DMS114 treated with DMSO at 0.1 percent for 48 hours (cell line): Measurements from ENCODE around the gene RBM6.
"Not testable (repeated sequence)": the region's sequence is repeated elsewhere in the genome, so short reads cannot be mapped to it uniquely, and the experiment has no call there.

ENCODE experiments used
- DNase-seq: peaks from one replicate; lab custom pipeline; 2025; ENCODE audit not compliant: unreplicated experiment; lab: John Stamatoyannopoulos, UW

The RBM6 gene

GRCh38 chr3:49912881-49913281 is 27.1 kb upstream of the RBM6 start:
- DNase-seq = no peak

DNA sequence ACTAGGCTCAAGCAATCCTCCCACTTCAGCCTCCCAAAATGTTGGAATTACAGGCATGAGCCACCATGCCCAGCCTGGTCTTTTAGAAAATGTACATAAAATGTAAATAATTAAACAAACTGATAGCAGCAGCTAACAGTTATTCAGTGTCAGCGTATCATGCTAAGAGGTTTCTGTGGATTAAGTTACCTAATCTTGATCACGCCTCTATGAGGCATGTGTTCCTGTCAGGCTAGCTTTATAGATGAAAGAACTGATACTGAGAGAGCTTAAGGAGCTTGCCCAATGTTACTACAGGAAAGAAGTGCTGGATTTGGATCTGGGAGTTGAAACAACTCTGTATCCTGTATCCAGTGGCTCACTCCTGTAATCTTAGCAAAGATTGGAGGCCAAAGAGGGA is 25.0 kb upstream of the RBM6 start:
- no peak for DNase-seq

DNA sequence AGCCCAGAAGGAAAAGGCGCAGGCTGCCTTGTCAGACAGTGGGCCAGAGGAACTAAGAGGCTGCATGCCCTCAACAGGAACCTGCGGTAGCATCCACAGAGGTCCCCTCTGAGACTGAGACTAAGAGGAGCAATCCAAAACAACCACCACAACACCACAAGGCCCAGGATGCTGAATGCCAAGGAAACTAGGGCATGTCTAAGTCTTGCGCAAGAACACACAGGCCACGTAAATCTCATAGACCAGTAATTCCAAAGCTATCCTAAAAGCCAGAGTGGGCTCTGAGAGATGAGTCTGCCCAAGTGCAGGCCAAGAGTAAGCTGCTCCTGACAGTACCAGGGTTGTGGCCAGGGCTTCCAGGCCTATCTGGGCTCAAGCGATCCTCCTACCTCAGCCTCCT is 23.3 kb upstream of the RBM6 start:
- DNase-seq = no peak

DNA sequence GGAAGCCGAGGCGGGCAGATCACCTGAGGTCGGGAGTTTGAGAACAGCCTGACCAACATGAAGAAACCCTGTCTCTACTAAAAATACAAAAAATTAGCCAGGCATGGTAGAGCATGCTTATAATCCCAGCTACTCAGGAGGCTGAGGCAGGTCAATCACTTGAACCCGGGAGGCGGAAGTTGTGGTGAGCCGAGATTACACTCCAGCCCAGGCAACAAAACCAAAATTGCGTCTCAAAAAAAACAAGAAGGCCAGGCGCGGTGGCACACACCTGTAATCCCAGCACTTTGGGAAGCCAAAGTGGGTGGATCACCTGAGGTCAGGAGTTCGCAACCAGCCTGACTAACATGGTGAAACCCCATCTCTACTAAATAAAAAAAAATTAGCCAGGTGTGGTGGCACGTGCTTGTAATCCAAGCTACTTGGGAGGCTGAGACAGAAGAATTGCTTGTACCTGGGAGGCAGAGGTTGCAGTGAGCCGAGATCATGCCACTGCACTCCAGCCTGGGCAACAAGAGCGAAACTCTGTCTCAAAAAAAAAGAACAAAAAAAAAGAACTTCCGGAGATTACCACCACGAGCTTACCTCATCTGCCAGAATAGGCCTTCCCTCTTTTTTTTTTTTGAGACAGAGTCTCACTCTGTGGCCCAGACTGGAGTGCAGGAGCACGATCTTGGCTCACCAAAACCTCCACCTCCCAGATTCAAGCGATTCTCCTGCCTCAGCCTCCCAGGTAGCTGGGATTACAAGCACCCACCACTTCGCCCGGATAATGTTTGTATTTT is 22.0 kb upstream of the RBM6 start:
- not testable (repeated sequence) for DNase-seq

GRCh38 chr3:49924683-49925082 is 15.3 kb upstream of the RBM6 start:
- no peak for DNase-seq

GRCh38 chr3:49925485-49925884 is 14.5 kb upstream of the RBM6 start:
- no peak for DNase-seq

DNA sequence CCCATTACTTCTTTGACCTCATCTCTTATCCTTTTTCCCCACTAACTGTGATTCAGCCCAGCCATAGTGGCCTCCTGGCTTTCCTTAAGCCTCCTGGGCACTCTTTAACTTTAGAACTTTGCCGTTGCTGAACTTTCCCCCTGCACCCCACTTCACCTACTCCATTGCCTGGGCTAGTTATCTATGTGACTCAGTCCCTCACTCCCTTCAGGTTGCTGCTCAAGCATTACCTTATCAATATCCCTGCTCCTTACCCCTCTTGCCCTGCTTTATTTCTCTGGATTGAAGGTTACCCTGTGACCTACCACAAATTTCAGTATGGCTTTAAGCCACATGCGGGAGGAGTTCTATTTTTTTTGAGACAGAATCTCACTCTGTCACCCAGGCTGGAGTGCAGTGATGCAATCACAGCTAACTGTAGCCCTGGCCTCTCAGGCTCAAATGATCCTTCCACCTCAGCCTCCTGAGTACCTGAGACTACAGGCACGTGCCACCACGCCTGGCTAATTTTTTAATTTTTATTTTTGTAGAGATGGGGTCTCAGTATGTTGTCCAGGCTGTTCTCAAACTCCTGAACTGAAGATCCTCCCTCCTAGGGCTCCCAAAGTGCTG is 13.7 kb upstream of the RBM6 start:
- DNase-seq = no peak

GRCh38 chr3:49927798-49928197 is 12.2 kb upstream of the RBM6 start:
- no peak for DNase-seq

DNA sequence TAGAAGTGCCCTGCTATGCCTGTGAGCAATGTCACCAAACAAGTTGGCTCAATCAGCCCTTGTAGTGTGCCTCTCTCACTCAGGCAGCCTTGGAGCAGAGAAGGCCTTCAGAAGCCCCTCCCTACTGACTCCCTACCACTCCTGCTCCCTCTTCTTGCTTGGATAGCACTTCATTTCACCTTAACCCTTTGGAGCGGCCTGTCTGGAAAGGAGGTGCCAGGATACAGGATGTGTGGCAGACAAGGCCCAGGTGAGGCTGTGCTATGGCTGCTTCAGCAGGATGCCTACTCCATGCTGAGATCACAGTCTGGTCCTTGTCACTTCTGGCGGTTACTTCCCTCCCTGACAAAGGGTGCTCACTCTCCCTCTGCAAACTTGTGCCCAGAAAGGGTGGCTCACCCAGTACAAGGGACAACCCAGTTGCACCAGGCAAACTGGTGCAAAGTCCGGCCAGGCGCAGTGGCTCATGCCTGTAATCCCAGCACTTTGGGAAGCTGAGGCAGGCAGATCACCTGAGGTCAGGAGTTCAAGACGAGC is 11.4 kb upstream of the RBM6 start:
- no peak for DNase-seq

GRCh38 chr3:49929291-49930167 is 10.4 kb upstream of the RBM6 start, which contains the start of gene MON1A:
TSS of gene MON1A (minus strand) at chr3:49929811. CDS start at chr3:49913346, 16,465 bp downstream.
- DNase-seq = peak; percentile 81

DNA sequence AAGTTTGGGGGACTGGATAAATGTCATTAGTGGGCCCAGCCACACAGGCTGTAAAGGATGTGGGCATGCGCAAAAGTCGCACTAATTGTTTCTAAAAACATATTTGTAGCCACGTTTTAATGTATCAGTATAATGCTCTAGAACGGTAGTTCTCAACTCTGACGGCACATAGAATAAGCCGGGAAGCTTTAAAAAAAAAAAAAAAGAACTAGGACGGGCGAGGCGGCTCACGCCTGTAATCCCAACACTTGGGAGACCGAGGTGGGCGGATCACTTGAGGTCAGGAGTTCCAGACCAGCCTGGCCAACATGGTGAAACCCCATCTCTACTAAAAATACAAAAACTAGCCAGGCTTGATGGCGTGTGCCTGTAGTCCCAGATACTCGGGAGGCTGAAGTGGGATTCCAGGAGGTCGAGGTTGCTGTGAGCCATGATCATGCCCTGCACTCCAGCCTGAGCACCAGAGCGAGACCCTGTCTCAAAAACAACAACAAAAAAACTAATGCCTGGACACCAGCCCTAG is 9.7 kb upstream of the RBM6 start:
- peak; percentile 59 for DNase-seq

GRCh38 chr3:49930922-49931321 is 9.0 kb upstream of the RBM6 start:
- no peak for DNase-seq

DNA sequence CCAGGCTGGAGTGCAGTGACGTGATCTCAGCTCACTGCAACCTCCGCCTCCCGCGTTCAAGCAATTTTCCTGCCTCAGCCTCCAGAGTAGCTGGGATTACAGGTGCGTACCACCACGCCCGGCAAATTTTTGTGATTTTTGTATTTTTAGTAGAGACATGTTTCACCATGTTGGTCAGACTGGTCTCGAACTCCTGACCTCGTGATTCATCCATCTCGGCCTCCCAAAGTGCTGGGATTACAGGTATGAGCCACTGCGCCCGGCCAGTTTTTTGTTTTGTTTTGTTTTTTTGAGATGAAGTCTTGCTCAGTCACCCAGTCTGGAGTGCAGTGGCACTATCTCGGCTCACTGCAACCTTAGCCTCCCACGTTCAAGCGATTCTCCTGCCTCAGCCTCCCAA is 7.7 kb upstream of the RBM6 start:
- not testable (repeated sequence) for DNase-seq

GRCh38 chr3:49937090-49937489 is 2.9 kb upstream of the RBM6 start:
- no peak for DNase-seq

GRCh38 chr3:49940667-49941249 is 808 bp downstream of the RBM6 start:
- no peak for DNase-seq

DNA sequence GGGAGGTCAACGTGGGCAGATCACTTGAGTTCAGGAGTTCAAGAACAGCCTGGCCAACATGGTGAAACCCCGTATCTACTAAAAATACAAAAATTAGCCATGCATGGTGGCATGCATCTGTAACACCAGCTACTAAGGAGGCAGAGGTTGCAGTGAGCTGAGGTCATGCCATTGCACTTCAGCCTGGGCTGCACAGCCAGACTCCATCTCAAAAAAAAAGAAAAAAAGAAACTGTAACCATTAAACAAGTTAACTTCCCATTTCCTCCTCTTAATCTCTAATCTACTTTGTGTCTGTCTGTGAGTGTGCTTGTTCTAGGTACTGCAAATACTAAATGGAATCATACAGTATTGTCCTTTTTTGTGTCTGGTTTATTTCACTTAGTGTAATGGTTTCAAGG is 2.7 kb downstream of the RBM6 start:
- no peak for DNase-seq

- DNase-seq = no peak
These were observed 13.0 kb downstream of the RBM6 start for GRCh38 chr3:49952924-49953323.

DNA sequence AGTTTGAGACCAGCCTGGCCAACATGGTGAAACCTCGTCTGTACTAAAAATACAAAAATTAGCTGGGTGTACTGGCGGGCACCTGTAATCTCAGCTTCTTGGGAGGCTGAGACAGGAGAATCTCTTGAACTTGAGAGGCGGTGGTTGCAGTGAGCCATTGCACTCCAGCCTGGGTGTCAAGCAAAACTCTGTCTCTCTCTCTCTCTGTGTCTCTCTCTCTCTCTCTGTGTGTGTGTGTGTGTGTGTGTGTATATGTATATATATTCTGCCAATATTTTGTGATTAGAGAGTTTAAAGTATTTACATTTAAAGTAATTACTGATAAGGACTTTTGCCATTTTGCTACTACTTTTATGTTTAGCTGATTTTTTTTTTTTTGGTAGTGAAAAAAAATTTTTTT is 15.7 kb downstream of the RBM6 start:
- DNase-seq = no peak

DNA sequence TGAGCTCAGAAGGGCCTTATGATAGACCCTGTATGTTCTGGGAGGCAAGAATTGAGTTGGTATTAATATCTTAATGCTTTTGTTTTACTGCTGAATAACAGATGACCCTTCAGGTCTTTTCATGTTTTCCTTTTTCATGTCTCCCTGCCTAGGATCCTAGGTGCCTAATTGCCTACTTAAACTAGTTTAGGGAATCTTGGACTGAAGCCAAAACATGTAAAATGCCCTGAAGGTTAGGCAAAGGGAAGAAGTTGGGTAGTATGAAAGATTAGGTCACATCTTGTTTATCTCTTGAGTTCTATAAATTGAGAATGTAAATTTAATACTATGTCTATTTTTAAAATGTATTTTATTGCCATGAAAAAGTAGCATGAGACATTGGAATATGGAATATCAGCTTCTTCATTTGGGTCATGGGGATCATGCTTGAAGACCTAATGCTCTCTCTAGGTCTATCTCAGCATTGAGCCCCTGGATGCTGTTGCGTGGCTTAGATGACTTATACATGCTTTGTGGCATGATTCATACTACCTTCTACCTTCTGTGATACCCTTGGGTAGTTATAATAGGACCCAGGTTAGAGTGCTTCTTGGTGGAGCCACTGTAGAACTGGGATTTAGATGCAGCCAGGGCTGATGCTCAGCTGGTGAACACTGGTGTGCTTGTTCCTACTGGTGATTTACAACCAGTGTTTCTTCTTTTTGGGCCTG is 26.4 kb downstream of the RBM6 start:
- no peak for DNase-seq

- no peak for DNase-seq
These were observed 27.3 kb downstream of the RBM6 start for GRCh38 chr3:49967291-49967690.
